ENCODE measurements around the gene AMIGO1. TPM values are rescaled to one million over a fixed set of nuclear protein-coding genes. Genes with fewer than 3 reads are reported as not detected.

Gene AMIGO1
- total RNA-seq, 2 donors from 2014 or later: 11.0 to 15.1 TPM

GRCh38 chr1:109530457-109531087 lies 21.0 kb upstream of the AMIGO1 start:
- Histone ChIP-seq H3K27me3 (no peaks in the 10 kb centered on the region), H3K9me3 (no peaks in the 10 kb centered on the region), H3K4me1 (peaks cover 0 to 41% of the 10 kb centered on the region in 2 donors), H3K4me3 (no peak overlapping the region), H3K36me3 (no peaks in the 10 kb centered on the region), H3K27ac (no peak overlapping the region)
- TF ChIP-seq CTCF (IDR thresholded peaks at IDR 0.05): no peak
- no peak for DNase-seq (ENCODE audit: low spot score)

- no peak overlapping the region for H3K4me3 ChIP-seq
- DNase-seq (ENCODE audit: low spot score): no peak
- H3K9me3 ChIP-seq: no peaks in the 10 kb centered on the region
- no peaks in the 10 kb centered on the region for H3K27me3 ChIP-seq
- no peak overlapping the region for H3K27ac ChIP-seq
- peaks cover 0 to 35% of the 10 kb centered on the region in 2 donors for H3K4me1 ChIP-seq
- TF ChIP-seq CTCF (IDR thresholded peaks at IDR 0.05): no peak
- H3K36me3 ChIP-seq: no peaks in the 10 kb centered on the region
These were observed 20.4 kb upstream of the AMIGO1 start for GRCh38 chr1:109529881-109530456.

GRCh38 chr1:109528712-109529111 lies 19.2 kb upstream of the AMIGO1 start:
- no peak overlapping the region for H3K4me3 ChIP-seq
- H3K27ac ChIP-seq: no peak overlapping the region
- DNase-seq (ENCODE audit: low spot score): no peak

GRCh38 chr1:109527846-109528695 lies 18.5 kb upstream of the AMIGO1 start:
- no peak overlapping the region for H3K27ac ChIP-seq
- no peak for DNase-seq (ENCODE audit: low spot score)
- peaks cover 0 to 32% of the 10 kb centered on the region in 2 donors for H3K4me1 ChIP-seq
- no peak for TF ChIP-seq CTCF (IDR thresholded peaks at IDR 0.05)
- no peaks in the 10 kb centered on the region for H3K36me3 ChIP-seq
- H3K27me3 ChIP-seq: no peaks in the 10 kb centered on the region
- no peak overlapping the region for H3K4me3 ChIP-seq
- H3K9me3 ChIP-seq: no peaks in the 10 kb centered on the region

More at GRCh38 chr1:109528712-109529111, 19.2 kb upstream of the AMIGO1 start:
- TF ChIP-seq CTCF (IDR thresholded peaks at IDR 0.05): no peak
- no peaks in the 10 kb centered on the region for H3K36me3 ChIP-seq
- peaks cover 0 to 32% of the 10 kb centered on the region in 2 donors for H3K4me1 ChIP-seq
- H3K9me3 ChIP-seq: no peaks in the 10 kb centered on the region
- H3K27me3 ChIP-seq: no peaks in the 10 kb centered on the region

DNA sequence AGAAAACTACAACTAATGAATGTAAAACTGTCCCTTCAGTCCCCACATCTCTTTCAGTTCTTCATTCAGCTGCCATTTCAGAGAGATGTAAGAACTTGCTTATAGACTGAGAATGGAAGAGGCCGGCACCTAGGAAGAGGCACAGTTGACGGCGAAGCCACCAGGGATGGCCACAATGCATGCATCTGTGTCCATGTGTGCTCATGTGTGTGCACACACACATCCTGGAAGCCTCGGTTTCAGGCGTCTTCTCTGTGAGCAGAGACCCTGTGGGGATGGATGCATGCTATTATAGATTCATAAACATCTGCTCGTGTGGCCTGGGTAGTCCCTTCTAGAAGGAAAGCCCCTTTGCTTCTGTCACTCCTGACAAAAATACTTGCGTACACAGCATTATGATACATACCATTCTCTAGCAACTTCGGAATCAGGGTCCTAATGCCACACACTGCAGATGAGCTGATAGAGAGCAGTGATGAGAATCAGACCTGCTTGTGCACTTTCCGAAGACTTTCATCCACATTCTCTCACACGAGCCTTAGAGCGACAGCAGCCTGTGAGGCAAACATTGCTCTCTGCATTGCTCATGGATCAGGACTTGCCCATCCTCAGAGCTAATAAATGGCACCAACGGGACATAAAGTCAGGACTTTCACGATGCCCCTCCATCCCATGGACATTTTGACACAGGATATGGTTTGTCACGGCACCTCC lies 17.7 kb upstream of the AMIGO1 start:
- no peak for DNase-seq (ENCODE audit: low spot score)
- Histone ChIP-seq H3K36me3 (no peaks in the 10 kb centered on the region), H3K4me1 (peaks cover 0 to 24% of the 10 kb centered on the region in 2 donors), H3K27ac (no peak overlapping the region), H3K4me3 (no peak overlapping the region), H3K27me3 (no peaks in the 10 kb centered on the region), H3K9me3 (no peaks in the 10 kb centered on the region)
- no peak for TF ChIP-seq CTCF (IDR thresholded peaks at IDR 0.05)
